ENCODE data around the gene ECHDC3. TPM values are rescaled to one million over a fixed set of nuclear protein-coding genes. Genes with fewer than 3 reads are reported as not detected.

Gene ECHDC3
- total RNA-seq, 1 donor from 2014 or later: 0.48 TPM

DNA sequence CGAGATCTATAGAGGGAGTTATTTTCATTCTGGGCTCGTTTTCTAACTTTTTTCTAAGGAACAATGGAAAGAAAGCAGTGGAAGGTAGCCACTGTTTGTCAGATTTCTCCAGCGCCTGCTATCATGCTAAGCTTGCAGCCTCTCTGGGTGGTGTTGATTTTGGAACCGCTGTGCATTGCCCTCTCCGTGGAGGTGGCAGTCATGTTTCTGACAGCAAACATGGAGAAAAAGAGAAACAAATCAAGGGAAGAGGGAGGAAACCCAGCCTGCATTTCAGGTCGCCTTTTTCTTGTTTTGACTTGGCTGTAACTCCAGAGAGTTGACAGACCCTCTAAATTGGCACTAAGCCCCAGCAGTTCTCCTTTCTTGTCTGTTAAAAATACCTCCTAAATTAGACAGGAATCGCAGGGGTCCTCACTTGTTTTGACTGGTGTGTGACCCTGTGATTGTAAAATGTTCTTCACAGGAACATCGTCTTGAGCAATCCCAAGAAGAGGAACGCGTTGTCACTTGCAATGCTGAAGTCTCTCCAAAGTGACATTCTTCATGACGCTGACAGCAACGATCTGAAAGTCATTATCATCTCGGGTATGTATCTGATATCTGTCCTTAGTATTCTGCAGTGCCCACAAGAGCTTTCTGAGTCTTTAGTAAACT, 4.8 kb downstream of the ECHDC3 start:
- DNase-seq (ENCODE audit: low spot score): peak; percentile 45

DNA sequence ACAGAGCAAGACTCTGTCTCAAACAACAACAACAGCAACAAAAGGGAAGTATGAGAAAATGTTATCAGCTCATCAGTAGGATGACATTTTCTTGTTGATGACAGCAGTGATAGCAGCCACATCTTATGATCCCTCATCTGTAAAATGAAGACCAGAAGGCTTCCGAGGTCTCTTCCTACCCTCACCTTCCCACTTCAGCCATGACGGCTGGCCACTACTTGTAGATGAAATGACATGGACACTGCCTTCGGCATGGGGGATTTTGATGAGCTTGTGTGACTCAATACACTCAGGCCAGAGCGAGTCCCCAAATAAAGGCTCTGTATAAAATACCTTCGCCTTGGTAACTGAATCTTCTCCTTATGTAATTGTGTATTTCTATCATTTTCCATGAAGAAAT, 6.7 kb downstream of the ECHDC3 start:
- no peak for DNase-seq (ENCODE audit: low spot score)

DNA sequence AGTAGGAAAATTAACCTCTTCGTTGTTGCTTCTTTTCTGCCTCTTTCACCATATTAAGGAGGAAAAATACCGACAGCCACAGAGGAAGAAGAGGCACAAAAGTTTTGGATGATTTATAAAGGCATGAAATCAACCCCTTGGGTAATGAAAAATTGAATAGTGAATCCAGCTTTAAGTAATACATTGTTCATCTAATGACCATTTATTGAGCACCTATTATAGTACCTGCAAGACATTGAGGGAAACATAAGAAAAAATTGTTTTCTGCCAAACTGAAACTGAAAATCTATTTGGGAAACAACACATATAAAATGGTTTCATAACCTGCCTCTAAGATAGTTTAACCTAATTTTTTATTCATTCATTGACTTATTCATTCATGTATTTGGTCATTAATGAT, 8.2 kb downstream of the ECHDC3 start:
- no peak for DNase-seq (ENCODE audit: low spot score)

DNA sequence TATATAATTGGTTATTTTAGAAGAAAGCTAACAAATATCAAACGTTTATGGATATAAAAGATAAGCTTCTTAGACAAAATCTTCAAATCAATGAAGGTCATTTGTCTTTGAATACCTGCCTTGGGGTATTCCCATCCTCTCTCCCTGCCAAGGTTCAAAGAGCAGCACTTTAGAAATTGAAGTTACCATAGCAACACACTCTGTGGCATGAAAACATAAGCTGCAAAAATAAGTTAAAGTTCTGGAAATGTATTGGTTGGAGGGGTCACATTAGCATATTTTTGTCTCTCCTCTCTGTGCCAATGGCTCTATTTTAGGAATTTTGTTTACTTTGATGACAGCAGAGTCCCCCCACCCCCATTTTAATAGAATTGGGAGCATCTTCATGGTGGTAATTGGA, 12.0 kb downstream of the ECHDC3 start:
- DNase-seq (ENCODE audit: low spot score): no peak

DNA sequence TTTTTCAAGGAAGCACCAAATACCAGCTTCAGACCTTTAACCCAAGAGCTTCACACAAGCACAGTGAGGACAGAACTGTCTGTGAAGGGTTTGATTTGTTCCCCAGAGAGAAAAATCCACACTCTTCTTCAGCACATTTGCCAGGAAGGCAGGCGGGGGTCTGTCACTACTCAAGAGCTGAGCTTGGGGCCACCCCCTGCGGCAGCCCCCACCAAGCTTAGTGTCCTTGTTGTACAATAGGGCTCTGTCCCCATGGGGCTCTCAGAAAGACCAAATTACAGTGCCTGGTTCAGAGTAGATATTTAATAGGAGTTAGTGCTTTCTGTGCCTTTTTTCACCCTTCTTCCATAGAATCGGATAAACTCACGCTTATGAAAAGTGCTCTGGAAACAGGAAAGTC, 12.4 kb downstream of the ECHDC3 start:
- no peak for DNase-seq (ENCODE audit: low spot score)

DNA sequence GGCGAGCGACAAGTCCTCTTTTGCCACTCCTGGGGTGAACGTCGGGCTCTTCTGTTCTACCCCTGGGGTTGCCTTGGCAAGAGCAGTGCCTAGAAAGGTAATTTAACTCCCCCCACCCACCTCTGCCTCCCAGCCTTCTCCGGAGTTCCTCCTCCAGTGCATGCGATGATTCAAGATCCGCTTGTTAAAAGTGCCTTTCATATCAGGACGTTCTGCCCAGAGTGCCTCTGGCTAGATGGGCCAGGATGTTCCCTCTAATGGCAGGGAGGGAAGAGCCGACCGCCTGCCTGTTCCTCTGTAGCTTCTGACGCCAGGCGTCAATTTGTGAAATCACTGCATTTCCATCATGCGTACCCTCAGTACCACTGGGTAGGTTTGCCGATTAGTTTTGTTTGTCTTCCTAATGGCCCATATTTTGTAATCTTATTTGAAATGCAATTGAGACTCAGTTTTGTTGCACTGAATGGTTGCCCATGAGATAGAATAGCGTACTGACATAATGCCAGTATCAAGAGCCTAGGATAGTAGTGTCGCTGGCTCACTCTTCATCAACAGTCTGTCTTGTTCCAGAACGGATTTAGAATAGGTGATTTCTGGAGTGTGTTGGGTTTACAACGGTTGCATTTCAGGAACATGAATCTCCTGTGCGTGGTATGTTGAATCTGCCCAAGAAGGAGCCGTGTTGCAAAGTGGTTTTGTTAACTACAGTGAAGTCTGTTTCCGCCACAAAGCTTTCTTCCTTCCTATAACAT, 13.5 kb downstream of the ECHDC3 start:
- DNase-seq (ENCODE audit: low spot score): no peak

DNA sequence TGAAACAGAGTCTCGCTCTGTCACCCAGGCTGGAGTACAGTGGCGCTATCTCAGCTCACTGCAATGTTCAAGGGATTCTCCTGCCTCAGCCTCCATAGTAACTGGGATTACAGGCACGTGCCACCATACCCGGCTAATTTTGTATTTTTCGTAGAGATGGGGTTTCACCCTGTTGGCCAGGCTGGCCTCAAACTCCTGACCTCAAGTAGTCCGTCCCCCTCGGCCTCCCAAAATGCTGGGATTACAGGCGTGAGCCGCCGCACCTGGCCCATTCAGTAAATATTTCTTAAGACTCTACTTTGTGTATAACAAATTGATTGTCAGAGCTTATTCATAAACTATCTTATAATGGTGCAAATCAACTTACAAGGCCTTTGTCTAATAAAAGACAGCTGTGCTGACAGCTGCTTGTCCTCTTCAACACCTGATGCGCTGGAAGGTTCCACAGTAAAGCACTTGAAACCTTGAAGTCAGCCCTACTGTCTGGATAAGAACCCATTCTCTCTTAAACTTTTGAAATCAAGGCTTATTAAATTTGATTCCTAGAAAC, 14.7 kb downstream of the ECHDC3 start:
- no peak for DNase-seq (ENCODE audit: low spot score)

DNA sequence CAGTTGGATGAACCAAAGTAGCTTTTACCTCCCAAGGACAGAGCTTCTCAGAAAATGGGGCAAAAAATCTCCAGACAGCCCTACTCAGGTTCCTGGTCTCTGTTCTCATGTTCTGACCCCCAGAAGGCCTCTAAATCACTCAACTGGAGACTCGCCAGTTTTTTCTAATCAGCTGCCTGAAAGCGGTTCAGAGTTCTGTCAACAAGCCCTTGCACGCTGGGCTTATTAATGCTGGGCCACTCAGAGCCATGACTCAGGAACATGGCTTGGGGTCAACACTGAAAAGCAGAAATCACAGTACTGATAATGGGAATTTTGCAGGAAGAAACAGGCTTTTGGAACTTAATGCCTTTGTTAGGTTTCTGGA, 15.3 kb downstream of the ECHDC3 start:
- peak; percentile 61 for DNase-seq (ENCODE audit: low spot score)

DNA sequence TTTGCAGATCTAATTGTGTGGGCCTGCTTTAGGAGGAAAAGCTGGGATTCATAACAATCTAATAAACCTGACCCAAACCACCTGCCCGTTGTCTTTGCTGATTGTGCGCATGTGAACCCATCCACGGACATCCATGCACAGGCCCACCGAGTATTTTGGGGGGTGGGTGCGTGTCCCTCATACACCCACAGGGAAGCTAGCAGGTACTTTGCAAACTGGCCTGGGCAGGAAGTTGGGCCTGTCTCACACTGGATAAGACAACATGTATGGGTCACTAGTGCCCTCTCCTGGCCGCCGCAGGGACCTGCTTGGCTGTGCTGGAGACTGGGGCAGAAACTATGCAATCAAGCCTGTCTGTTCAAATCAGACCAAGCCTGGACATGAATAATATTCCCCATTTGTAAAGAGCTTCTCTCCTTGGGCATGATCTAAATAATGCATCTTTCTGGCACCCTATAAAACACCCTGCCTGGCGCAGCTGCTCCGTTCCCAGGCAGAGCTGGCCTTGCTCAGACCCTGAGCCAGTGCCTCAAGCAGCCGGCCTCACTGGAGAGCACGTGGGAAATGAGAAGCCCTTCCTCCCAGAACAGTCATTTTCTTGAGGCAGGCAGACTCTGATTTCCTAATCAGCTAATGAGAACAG, 15.8 kb downstream of the ECHDC3 start:
- DNase-seq (ENCODE audit: low spot score): peak; percentile 90

DNA sequence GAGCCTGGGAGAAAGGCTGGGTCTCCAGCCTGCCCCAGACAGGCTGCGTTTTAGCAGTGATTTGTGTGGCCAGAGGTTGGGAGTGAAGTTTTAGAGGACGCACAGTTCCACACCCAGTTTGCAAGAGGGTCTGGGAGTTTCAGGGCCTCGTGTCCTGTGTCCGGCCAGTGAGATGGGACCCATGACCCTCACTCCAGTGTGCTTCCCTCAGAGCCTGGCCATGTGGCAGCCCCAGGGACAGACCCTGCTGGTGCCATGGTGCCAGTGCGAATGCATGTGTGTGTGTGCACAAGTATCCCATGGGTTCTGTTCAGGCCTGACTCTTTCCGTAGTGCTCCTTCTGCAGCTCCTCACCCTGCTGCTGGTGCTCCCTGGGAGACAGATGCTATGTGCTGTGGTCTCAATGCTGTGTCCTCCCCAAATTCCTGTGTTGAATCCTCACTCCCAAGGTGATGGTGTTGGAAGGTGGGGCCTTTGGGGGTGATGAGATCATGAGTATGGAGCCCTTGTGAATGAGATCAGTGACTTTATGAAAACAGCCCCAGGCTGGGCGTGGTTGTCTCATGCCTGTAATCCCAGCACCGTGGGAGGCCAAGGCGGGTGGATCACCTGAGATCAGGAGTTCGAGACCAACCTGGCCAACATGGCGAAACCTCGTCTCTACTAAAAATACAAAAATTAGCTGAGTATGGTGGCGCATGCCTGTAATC, 16.5 kb downstream of the ECHDC3 start:
- DNase-seq (ENCODE audit: low spot score): no peak

DNA sequence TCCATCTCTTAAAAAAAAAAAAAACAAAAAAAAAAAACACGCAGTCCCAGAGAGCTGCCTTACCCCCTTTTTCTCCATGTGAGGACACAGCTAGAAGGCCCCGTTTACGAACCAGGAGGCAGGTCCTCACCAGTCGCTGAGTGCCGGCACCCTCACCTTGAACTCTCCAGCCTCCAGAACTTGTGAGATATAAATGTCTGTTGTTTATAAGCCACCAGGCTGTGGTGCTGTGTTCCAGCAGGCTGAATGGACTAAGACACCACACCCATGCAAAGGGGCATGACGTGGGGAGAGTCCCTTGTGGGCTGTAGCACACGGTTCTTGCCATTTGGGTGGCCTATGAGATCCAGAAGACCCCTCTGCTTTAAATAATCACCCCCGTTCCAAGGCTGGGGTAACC, 17.2 kb downstream of the ECHDC3 start:
- no peak for DNase-seq (ENCODE audit: low spot score)

DNA sequence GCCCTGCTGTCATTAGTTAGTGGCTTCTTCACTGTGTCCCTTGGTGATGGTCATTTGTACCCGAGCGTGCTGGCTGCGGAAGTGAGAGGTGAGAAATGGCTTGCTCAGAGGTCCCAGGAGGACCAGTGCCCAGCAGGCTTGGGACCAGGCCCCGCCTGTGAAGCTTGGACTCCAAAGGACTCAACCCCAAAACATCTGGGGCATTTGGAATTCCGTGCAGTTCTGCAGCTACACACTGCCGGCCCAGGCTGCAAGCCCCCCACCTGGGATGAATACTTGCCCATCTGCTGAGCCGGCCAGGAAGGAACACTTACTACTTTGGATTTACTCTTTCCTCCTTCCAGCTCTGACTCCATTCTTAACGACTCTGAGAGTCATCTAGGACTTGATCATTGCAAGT, 18.0 kb downstream of the ECHDC3 start:
- no peak for DNase-seq (ENCODE audit: low spot score)

DNA sequence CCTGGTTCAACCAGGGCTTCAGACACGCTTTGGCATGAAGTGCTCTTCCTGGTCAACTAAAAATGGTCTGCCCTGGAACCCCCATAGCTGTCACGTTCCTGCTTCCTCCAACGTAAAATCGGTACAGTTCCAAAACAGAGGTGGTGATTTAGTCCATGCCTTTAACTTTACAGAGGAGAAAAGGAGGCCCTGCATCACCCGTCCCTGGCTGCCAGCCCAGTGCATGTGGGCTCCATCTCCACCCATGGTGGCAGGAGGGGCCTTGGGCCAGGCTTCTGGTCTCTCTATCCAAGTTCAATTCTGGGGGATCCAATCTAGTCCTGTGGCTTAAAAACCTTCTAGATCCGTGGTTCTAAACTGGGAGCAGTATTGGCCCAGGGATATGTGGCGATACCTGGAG, 18.7 kb downstream of the ECHDC3 start:
- DNase-seq (ENCODE audit: low spot score): no peak

DNA sequence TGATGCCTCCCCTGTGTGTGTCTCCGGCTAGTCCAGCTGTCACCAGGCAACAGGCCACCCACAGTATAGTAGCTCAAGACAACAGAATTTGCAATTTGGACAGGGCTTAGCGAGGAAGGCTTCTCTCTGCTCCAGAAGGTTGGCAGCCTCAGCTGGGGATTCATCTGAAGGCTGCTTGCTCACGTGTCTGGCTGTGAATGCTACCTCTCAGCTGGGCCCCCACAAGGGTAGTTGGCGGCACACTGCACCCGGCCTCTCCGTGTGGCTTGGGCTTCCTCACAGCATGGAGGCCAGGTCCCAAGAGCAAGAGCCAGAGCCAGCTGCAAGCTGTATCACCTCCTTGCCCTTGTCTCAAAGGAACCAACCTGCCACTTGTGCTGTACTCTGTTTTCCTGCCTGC, 19.2 kb downstream of the ECHDC3 start:
- no peak for DNase-seq (ENCODE audit: low spot score)

DNA sequence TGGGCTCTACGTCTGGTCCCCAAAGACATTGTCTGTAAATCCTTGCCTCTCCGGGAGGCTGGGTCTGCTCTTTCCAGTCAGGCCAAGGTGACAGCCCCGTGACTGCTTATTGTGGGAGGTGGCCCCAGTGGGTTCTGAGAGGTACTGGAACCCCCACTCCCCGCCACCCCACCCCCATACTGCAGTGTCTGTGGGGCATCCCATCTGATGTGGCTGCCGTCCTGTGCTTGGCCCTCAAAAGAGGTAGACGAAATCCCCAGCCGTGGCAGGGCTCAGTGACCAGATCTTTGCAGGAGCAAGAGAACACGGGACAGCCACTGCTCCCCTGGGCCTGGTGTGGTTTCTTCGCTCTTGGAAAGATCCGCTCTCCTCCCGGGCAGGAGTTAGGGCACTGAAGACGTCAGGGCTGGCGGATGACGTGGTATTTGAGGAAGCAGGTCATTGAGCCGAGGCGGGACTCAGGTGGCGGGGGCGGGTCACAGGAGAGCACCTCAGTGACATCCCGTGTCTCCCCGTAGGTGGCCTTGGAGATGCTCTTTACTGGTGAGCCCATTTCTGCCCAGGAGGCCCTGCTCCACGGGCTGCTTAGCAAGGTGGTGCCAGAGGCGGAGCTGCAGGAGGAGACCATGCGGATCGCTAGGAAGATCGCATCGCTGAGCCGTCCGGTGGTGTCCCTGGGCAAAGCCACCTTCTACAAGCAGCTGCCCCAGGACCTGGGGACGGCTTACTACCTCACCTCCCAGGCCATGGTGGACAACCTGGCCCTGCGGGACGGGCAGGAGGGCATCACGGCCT, 20.7 kb downstream of the ECHDC3 start:
- DNase-seq (ENCODE audit: low spot score): no peak

DNA sequence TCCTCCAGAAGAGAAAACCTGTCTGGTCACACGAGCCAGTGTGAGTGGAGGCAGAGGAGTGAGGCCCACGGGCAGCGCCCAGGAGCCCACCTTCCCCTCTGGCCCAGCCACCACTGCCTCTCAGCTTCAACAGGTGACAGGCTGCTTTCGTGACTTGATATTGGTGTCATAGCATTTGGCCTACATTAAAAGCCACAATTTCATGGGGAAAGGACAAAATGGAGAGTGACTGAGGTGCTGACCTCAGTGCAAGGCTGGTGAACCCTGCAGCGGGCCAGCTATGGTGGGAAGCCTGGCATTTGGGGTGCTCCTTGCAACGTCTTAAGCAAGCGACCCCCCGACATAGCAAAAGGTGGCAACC, 21.3 kb downstream of the ECHDC3 start:
- no peak for DNase-seq (ENCODE audit: low spot score)

DNA sequence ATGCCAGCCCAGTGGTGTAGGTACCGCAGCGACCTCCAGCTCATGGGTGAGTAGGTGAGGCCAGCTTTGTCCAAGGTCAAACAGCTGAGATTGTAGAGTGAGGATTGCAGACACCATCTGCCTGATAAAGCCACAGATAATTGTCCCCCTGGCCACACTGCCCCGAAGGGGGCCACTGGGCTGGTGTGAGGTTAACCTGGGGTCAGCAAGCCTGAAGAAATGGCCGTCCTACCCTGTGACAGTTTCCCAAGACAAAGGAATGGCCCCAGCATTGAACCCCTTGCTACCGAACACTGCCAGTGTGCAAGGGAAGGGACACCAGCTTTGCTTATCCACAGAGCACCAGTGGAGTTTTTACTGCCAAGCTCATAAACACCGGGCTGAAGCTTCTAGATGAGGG, 23.0 kb downstream of the ECHDC3 start:
- no peak for DNase-seq (ENCODE audit: low spot score)

DNA sequence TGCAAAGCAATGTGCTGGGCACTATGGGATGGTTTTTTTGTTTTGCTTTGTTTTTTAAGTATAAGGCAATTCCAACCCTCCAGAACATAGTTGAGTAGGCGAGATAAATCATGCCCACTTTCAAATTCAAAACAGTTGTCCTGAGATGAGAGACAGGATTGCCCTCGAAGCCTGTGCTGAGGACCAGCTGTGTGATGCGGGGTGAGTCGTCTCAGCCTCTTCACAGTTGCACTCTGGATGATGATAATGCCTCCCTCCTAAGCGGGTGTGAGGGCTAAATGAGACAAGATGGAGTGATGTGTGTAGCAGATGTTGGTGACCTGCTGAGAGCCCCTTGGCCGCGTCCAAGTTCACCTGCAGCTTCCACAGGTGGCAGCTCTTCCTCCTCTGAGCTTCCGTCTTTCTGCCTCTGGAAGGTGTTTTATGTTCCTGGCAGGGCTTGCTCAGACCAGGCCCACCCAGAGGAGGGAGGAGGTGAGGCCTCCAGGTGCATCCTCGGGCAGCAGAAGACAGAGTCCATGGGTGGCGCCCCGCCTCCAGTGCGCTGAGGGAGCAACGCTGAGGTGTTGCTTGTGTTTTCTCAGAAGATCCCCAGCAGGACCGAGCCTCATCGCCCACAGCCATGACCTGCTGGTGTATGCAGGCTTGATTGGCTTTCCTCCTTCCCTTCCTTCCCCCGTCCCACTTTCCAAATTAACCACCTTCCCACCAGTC, 30.6 kb downstream of the ECHDC3 start:
- DNase-seq (ENCODE audit: low spot score): no peak

DNA sequence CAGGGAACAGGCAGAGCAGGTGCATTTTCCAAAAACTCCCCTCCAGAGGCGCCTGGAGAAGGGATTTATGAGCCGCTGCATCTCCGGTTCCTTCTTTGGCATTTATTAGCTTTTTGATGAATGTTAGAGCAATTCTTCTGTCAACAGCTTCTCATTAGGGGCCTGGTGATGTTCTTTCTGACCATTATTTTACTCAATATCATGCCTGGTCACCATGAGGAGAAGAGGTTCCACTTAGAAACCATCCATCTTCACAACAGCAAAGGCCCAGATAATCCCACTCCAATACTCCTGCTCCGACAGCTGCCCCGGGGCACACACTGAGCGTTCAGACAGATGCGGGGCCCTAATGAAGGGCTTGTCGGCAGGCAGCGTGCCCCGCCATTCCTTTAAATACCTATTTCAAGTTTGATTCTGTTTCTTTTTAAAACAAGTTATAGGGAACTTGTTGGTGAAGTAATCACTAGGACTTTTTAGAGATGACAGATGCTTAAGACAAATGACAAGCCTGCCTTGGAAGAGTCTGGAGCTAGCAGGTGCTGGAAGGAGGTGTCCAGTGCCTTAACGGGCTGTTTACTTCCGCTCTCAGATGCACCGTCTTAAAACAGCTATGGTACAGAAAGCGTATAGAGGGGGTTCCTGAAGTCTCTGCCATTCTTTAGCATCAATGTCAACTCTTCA, 31.7 kb downstream of the ECHDC3 start:
- DNase-seq (ENCODE audit: low spot score): peak; percentile 51

DNA sequence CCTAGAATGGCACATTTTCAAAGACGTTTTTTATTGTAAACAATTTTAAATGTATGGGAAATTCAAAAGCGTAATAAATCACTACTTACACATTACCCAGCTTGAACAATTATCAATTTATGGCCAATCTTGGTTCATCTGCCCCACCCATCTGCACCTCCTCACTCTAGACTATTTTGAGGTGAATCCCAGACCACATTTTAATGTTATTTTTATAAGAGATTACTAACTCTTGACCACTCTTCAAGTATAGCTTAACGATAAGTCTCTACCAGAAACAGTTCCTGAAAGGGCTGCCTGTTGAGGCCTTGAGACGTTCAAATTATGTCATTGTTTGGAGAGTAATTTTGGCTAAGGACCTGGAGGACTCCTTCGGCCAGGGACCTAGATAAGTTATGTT, 33.2 kb downstream of the ECHDC3 start:
- DNase-seq (ENCODE audit: low spot score): no peak
